NCI-H2171 treated with DMSO at 0.1 percent for 48 hours (cell line): ENCODE results near the gene MYO1D.
A peak's percentile ranks its signal among the peaks of the same experiment; 100 is the strongest.

Source experiments
- DNase-seq: peaks from one replicate; lab custom pipeline; 2025; lab: John Stamatoyannopoulos, UW

Gene MYO1D

GRCh38 chr17:32625971-32626370, 251.0 kb downstream of the MYO1D start:
- DNase-seq = peak; percentile 82

GRCh38 chr17:32623196-32623595, 253.7 kb downstream of the MYO1D start:
- no peak for DNase-seq

- no peak for DNase-seq
Measured at GRCh38 chr17:32622540-32622939, 254.4 kb downstream of the MYO1D start.

GRCh38 chr17:32621612-32622312, 255.2 kb downstream of the MYO1D start:
- DNase-seq = no peak

- peak; percentile 12 for DNase-seq
Measured at GRCh38 chr17:32615326-32615725, 261.6 kb downstream of the MYO1D start.

GRCh38 chr17:32610943-32611342, 266.0 kb downstream of the MYO1D start:
- DNase-seq = no peak

GRCh38 chr17:32609884-32610650, 266.9 kb downstream of the MYO1D start:
- peak; percentile 13 for DNase-seq

- peak; percentile 17 for DNase-seq
Measured at GRCh38 chr17:32609085-32609484, 267.8 kb downstream of the MYO1D start.

- no peak for DNase-seq
Measured at GRCh38 chr17:32608267-32608666, 268.7 kb downstream of the MYO1D start.

GRCh38 chr17:32604966-32605365, 272.0 kb downstream of the MYO1D start:
- no peak for DNase-seq

- DNase-seq = no peak
Measured at GRCh38 chr17:32602396-32602795, 274.5 kb downstream of the MYO1D start.

- no peak for DNase-seq
Measured at GRCh38 chr17:32601866-32602265, 275.1 kb downstream of the MYO1D start.

- peak; percentile 97 for DNase-seq
Measured at GRCh38 chr17:32596628-32597027, 280.3 kb downstream of the MYO1D start.

- peak; percentile 69 for DNase-seq
Measured at GRCh38 chr17:32596206-32596605, 280.7 kb downstream of the MYO1D start.

GRCh38 chr17:32593003-32593402, 283.9 kb downstream of the MYO1D start:
- no peak for DNase-seq

- no peak for DNase-seq
Measured at GRCh38 chr17:32591405-32591804, 285.5 kb downstream of the MYO1D start.

GRCh38 chr17:32590974-32591373, 285.9 kb downstream of the MYO1D start:
- peak; percentile 87 for DNase-seq

- DNase-seq = no peak
Measured at GRCh38 chr17:32588982-32589381, 287.9 kb downstream of the MYO1D start.

GRCh38 chr17:32588135-32588534, 288.8 kb downstream of the MYO1D start:
- DNase-seq = no peak

GRCh38 chr17:32586666-32587065, 290.3 kb downstream of the MYO1D start:
- DNase-seq = no peak

- no peak for DNase-seq
Measured at GRCh38 chr17:32584792-32585191, 292.1 kb downstream of the MYO1D start.

- no peak for DNase-seq
Measured at GRCh38 chr17:32583053-32583452, 293.9 kb downstream of the MYO1D start.

GRCh38 chr17:32575852-32576251, 301.1 kb downstream of the MYO1D start:
- no peak for DNase-seq

- DNase-seq = no peak
Measured at GRCh38 chr17:32570081-32570396, 306.9 kb downstream of the MYO1D start.
